Measurements from ENCODE around the gene ZNF343. TPM values are rescaled to one million over a fixed set of nuclear protein-coding genes. Genes with fewer than 3 reads are reported as not detected.

The ZNF343 gene
- polyA plus RNA-seq, 2 of the 4 experiments (the other 2 are of a cell fraction): 14.0 to 19.0 TPM

- no peak for FAIRE-seq
Measured at GRCh38 chr20:2475850-2476741, 32.6 kb downstream of the ZNF343 start.

DNA sequence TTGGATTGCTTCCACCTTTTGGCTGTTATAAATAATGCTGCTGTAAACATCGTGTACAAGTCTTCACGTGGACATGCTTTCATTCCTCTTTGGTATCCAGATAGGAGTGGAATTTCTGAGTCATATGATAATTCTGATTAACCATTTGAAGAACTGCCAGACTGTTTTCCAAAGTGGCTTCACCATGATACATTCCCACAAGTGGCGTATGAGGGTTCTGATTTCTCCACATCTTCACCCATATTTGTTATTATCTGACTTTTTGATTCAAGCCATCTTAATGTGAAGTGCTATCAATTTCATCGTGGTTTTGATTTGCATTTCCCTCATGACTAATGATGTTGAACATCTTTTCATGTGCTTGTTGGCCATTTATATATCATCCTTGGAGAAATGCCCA is 35.2 kb downstream of the ZNF343 start:
- Histone ChIP-seq H3K4me3 (no peak overlapping the region), H3K4me1 (peaks cover 10% of the 10 kb centered on the region), H3K9me3 (no peaks in the 10 kb centered on the region), H3K4me2 (no peak overlapping the region), H3K27ac (no peak overlapping the region)
- ChIA-PET POLR2A (no interaction called here), CTCF (interaction anchor here (0.6 kb wide), 1 partner anchor 1807 kb away, joined by 3 read pairs; no protein-coding TSS in a partner anchor)
- FAIRE-seq (no peak), ATAC-seq (no peak), DNase-seq (ENCODE audit: low read depth in 1 of 2, low spot score in 1 of 2) (no peak)
- 47% methylated on average over 4 of the region's 4 CpGs for WGBS (ENCODE audit: missing lambda C conversion rate)
- no peak for TF ChIP-seq ESRRA (IDR thresholded peaks at IDR 0.05; ENCODE audit: borderline replicate concordance, low read length)
- no peak for TF ChIP-seq FOSB (CRISPR knock-in tag; IDR thresholded peaks at IDR 0.05)
- no peak for TF ChIP-seq ZSCAN20 (CRISPR knock-in tag; IDR thresholded peaks at IDR 0.05)
- no peak for TF ChIP-seq USF2 (IDR thresholded peaks at IDR 0.05)
- no peak for TF ChIP-seq HMGXB4 (CRISPR knock-in tag; IDR thresholded peaks at IDR 0.05; ENCODE audit: borderline replicate concordance)
- no peak for TF ChIP-seq RARB (CRISPR knock-in tag; IDR thresholded peaks at IDR 0.05)
- TF ChIP-seq, protein P1, sequence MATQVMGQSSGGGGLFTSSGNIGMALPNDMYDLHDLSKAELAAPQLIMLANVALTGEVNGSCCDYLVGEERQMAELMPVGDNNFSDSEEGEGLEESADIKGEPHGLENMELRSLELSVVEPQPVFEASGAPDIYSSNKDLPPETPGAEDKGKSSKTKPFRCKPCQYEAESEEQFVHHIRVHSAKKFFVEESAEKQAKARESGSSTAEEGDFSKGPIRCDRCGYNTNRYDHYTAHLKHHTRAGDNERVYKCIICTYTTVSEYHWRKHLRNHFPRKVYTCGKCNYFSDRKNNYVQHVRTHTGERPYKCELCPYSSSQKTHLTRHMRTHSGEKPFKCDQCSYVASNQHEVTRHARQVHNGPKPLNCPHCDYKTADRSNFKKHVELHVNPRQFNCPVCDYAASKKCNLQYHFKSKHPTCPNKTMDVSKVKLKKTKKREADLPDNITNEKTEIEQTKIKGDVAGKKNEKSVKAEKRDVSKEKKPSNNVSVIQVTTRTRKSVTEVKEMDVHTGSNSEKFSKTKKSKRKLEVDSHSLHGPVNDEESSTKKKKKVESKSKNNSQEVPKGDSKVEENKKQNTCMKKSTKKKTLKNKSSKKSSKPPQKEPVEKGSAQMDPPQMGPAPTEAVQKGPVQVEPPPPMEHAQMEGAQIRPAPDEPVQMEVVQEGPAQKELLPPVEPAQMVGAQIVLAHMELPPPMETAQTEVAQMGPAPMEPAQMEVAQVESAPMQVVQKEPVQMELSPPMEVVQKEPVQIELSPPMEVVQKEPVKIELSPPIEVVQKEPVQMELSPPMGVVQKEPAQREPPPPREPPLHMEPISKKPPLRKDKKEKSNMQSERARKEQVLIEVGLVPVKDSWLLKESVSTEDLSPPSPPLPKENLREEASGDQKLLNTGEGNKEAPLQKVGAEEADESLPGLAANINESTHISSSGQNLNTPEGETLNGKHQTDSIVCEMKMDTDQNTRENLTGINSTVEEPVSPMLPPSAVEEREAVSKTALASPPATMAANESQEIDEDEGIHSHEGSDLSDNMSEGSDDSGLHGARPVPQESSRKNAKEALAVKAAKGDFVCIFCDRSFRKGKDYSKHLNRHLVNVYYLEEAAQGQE (IDR thresholded peaks at IDR 0.05): no peak
- no peak for TF ChIP-seq CHD2 (IDR thresholded peaks at IDR 0.05; ENCODE audit: low read length, partially characterized antibody)
- no peak for TF ChIP-seq PHF8 (IDR thresholded peaks at IDR 0.05; ENCODE audit: borderline replicate concordance, low read depth)
- TF ChIP-seq CBX8 (IDR thresholded peaks at IDR 0.05): no peak
- no peak for TF ChIP-seq RFX5 (IDR thresholded peaks at IDR 0.05)
- no peak for TF ChIP-seq HEYL (CRISPR knock-in tag; IDR thresholded peaks at IDR 0.05)
- TF ChIP-seq ZC3H11A (IDR thresholded peaks at IDR 0.05): no peak

More at GRCh38 chr20:2475850-2476741, 32.6 kb downstream of the ZNF343 start:
- H3K9me3 ChIP-seq: no peaks in the 10 kb centered on the region
- DNase-seq (ENCODE audit: low read depth in 1 of 2, low spot score in 1 of 2) (no peak), ATAC-seq (no peak; a peak in 1 of 6 replicates)
- H3K27ac ChIP-seq: no peak overlapping the region
- H3K4me1 ChIP-seq: 0 out of 3 replicates have a peak, but pooled peaks cover 4% of the 10 kb centered on the region
- ChIA-PET POLR2A (interaction anchor here (0.6 kb wide), 1 partner anchor 76 kb away, joined by 4 read pairs; no protein-coding TSS in a partner anchor), CTCF (interaction anchor here (0.6 to 2.3 kb wide), 6 partner anchors 10 to 1020 kb away, joined by 3 to 9 read pairs (median 4); no protein-coding TSS in a partner anchor)
- no peak overlapping the region for H3K4me2 ChIP-seq
- 96% methylated on average over 8 of the region's 9 CpGs for WGBS (ENCODE audit: missing lambda C conversion rate)
- H3K4me3 ChIP-seq: no peak overlapping the region
- no peak for TF ChIP-seq HDAC2 (IDR thresholded peaks at IDR 0.05)
- TF ChIP-seq HOXB5 (CRISPR knock-in tag; IDR thresholded peaks at IDR 0.05): no peak
- TF ChIP-seq RCOR1 (IDR thresholded peaks at IDR 0.05; ENCODE audit: low read depth, low read length): no peak
- TF ChIP-seq, protein P1 (IDR thresholded peaks at IDR 0.05): no peak
- TF ChIP-seq RAD21 (conservative IDR thresholded peaks at IDR 0.05 in 1 of 2, IDR thresholded peaks at IDR 0.05 in 1 of 2): no peak
- TF ChIP-seq ZSCAN20 (CRISPR knock-in tag; IDR thresholded peaks at IDR 0.05): no peak
- no peak for TF ChIP-seq SMC3 (IDR thresholded peaks at IDR 0.05)
- TF ChIP-seq ZC3H11A (IDR thresholded peaks at IDR 0.05): no peak
- no peak for TF ChIP-seq CHD4 (IDR thresholded peaks at IDR 0.05; ENCODE audit: borderline replicate concordance)
- TF ChIP-seq, protein P2, sequence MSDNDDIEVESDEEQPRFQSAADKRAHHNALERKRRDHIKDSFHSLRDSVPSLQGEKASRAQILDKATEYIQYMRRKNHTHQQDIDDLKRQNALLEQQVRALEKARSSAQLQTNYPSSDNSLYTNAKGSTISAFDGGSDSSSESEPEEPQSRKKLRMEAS (IDR thresholded peaks at IDR 0.05): no peak
- TF ChIP-seq CHD2 (IDR thresholded peaks at IDR 0.05; ENCODE audit: low read length, partially characterized antibody): no peak
- no peak for TF ChIP-seq RNF2 (IDR thresholded peaks at IDR 0.05; ENCODE audit: borderline replicate concordance, low read depth)
- TF ChIP-seq EHF (CRISPR knock-in tag; IDR thresholded peaks at IDR 0.05): no peak

Data from A549 (cell line).